GM12878 (cell line): Measurements from ENCODE around the gene CGREF1. TPM values are rescaled to one million over a fixed set of nuclear protein-coding genes. Genes with fewer than 3 reads are reported as not detected.

Experiments used
- ATAC-seq: fragments of 200-7000 bp; cut with Tn5 transposase; 3 replicates; pipeline ENCODE4 v1.9.1; 2020; ENCODE audit warnings: mild to moderate bottlenecking, moderate library complexity
- BruUV-seq: library from RNA; stranded (reverse); fragments of 400-500 nt; replicated peaks from 2 replicates; lab custom pipeline; 2021; lab: Mats Ljungman, UMichigan
- CTCF ChIA-PET: fragments of 300-600 bp; sonication (Branson Sonifier 250); formaldehyde crosslinking; extraction: SDS; loops from one replicate; lab custom pipeline; 2021; ENCODE audit warnings: inconsistent platforms; lab: Yijun Ruan, JAX
- POLR2A ChIA-PET: fragments of 350-600 bp; formaldehyde crosslinking; extraction: SDS; loops from one replicate; lab custom pipeline; 2021; ENCODE audit warnings: inconsistent platforms; lab: Charles Lee
- RAD21 ChIA-PET: fragments of 300-600 bp; sonication (Branson Sonifier 250); formaldehyde crosslinking; loops from one replicate; lab custom pipeline; 2023; ENCODE audit warnings: antibody characterized with exemption; ENCODE audit not compliant: unreplicated experiment; lab: Charles Lee
- SMC1A ChIA-PET: fragments of 300-600 bp; sonication (Branson Sonifier 250); formaldehyde crosslinking; loops from one replicate; lab custom pipeline; 2023; ENCODE audit not compliant: unreplicated experiment, uncharacterized antibody; lab: Charles Lee
- DNase-seq: peaks from one replicate; pipeline ENCODE4 v3.0.0-alpha.2; 2011; ENCODE audit warnings: low read depth, low spot score
- FAIRE-seq: peaks from 3 replicates; lab custom pipeline; 2011; peaks lifted over from hg19 to GRCh38; lab: Jason Lieb, UNC
- H2AFZ ChIP-seq: 2 replicates; pipeline ENCODE4 v1.6.0; 2011; ENCODE audit warnings: low read depth, low read length, control low read depth; ENCODE audit not compliant: control insufficient read depth
- H3K27ac ChIP-seq: 2 replicates; pipeline ENCODE4 v1.5.1; 2011; ENCODE audit warnings: control low read depth; ENCODE audit not compliant: control insufficient read depth, insufficient read depth
- H3K27me3 ChIP-seq, 2 experiments: replicated peaks in 1 of 2; 2 replicates each; pipeline versions ENCODE4 v1.6.0 to v1.6.1; 2011; ENCODE audit warnings: low read length in 1 of 2; ENCODE audit not compliant: control insufficient read depth in 2 of 2, insufficient read depth in 2 of 2
- H3K36me3 ChIP-seq, 2 experiments: 2 replicates each; pipeline ENCODE4 v1.5.1; 2011; ENCODE audit warnings: low read length in 1 of 2; ENCODE audit not compliant: control insufficient read depth in 2 of 2, insufficient read depth in 2 of 2
- H3K4me1 ChIP-seq: 2 replicates; pipeline ENCODE4 v1.6.1; 2011; ENCODE audit warnings: mild to moderate bottlenecking, low read length, moderate library complexity, mixed read lengths; ENCODE audit not compliant: control insufficient read depth, insufficient read depth
- H3K4me2 ChIP-seq: 2 replicates; pipeline ENCODE4 v1.6.0; 2011; ENCODE audit warnings: control low read depth; ENCODE audit not compliant: control insufficient read depth, insufficient read depth
- H3K4me3 ChIP-seq: fragments of 200-600 bp; sonication (generic); 2 replicates; pipeline ENCODE4 v1.5.1; 2016
- H3K79me2 ChIP-seq: 2 replicates; pipeline ENCODE4 v1.6.0; 2011; ENCODE audit warnings: low read length; ENCODE audit not compliant: control insufficient read depth, insufficient read depth
- H3K9ac ChIP-seq: 2 replicates; pipeline ENCODE4 v1.8.0; 2011; ENCODE audit warnings: low read length, control low read depth, mixed read lengths; ENCODE audit not compliant: control insufficient read depth, insufficient read depth
- H3K9me3 ChIP-seq: replicated peaks from 3 replicates; pipeline ENCODE4 v1.5.1; 2011; ENCODE audit warnings: mild to moderate bottlenecking, low read length; ENCODE audit not compliant: control insufficient read depth, insufficient read depth
- H4K20me1 ChIP-seq: 2 replicates; pipeline ENCODE4 v1.6.0; 2011; ENCODE audit not compliant: control insufficient read depth, insufficient read depth
- BCL11A ChIP-seq: IDR thresholded peaks from 2 replicates; pipeline ENCODE4 v1.6.1; 2011; ENCODE audit warnings: low read depth, low read length
- CBX5 ChIP-seq: sonication (generic); IDR thresholded peaks from 2 replicates; pipeline ENCODE4 v1.6.1; 2016; ENCODE audit warnings: low read depth, moderate library complexity, mild to moderate bottlenecking, inconsistent platforms
- EZH2 ChIP-seq: IDR thresholded peaks from 2 replicates; pipeline ENCODE4 v1.6.1; 2012; ENCODE audit warnings: low read depth, mild to moderate bottlenecking, control low read depth, inconsistent platforms, low read length, borderline replicate concordance; ENCODE audit not compliant: control insufficient read depth
- GABPA ChIP-seq: IDR thresholded peaks from 2 replicates; pipeline ENCODE4 v1.6.1; 2014; ENCODE audit warnings: antibody characterized with exemption, low read depth, mild to moderate bottlenecking, inconsistent platforms
- MTA2 ChIP-seq: fragments of 450-650 bp; IDR thresholded peaks from 2 replicates; pipeline ENCODE4 v1.6.1; 2016; ENCODE audit warnings: low read depth, mild to moderate bottlenecking, moderate library complexity
- NR2C2 ChIP-seq: IDR thresholded peaks from 2 replicates; pipeline ENCODE4 v1.6.1; 2011; ENCODE audit warnings: borderline replicate concordance, low read depth; ENCODE audit not compliant: control insufficient read depth, insufficient read length
- POLR2A ChIP-seq: IDR thresholded peaks from 2 replicates; pipeline ENCODE4 v1.6.1; 2011; ENCODE audit warnings: low read depth, mild to moderate bottlenecking, low read length
- POLR2AphosphoS5 ChIP-seq: IDR thresholded peaks from 2 replicates; pipeline ENCODE4 v1.6.1; 2011; ENCODE audit warnings: mild to moderate bottlenecking, low read length, inconsistent platforms
- SMC3 ChIP-seq: IDR thresholded peaks from 2 replicates; pipeline ENCODE4 v1.6.1; 2011; ENCODE audit warnings: low read length, improper control_type of control experiment, borderline replicate concordance
- WGBS: methylation state at CpG from one replicate; pipeline ENCODE4 v1.1.6; 2016; ENCODE audit warnings: low lambda C conversion rate; ENCODE audit not compliant: insufficient replicate concordance, insufficient coverage; ENCODE audit errors: missing lambda C conversion rate; 5-methylcytosine and 5-hydroxymethylcytosine counted together
- in situ Hi-C: fragments of 300-500 bp; cut with MboI; formaldehyde crosslinking; loops from 9 replicates; pipeline ENCODE4 v1.14.3; 2018; ENCODE audit warnings: mixed read lengths
- intact Hi-C: fragments of 100-400 bp; cut with micrococcal nuclease; formaldehyde crosslinking; loops from one replicate; pipeline ENCODE4 v1.14.2; 2022; ENCODE audit not compliant: unreplicated experiment
- polyA plus RNA-seq, 11 experiments: library from polyadenylated mRNA; depleted of rRNA in 4 of 11; unstranded in 6 of 11; stranded (reverse) in 5 of 11; fragments of >200 nt; fragmentation: Nextera tagmentation in 4 of 11; fragmentation: Illumina TruSeq in 1 of 11; extraction: Ambion mirVana in 4 of 11; extraction: Trizol in 1 of 11; gene quantifications; 1 replicate in 1 of 11; 2 replicates in 10 of 11; pipeline versions ENCODE4 v1.2.1 to v1.2.3, GENCODE V29; 2011 to 2016; ENCODE audit warnings: inconsistent platforms in 2 of 11, missing spikeins in 2 of 11, low read depth in 1 of 11
- total RNA-seq, 4 experiments: library from RNA; depleted of rRNA in 3 of 4; stranded (reverse); fragments of >200 nt in 3 of 4; fragmentation: Illumina TruSeq in 1 of 4; extraction: Trizol in 1 of 4; gene quantifications; 2 replicates each; pipeline versions ENCODE4 v1.2.1 to v1.2.3, GENCODE V29; 2013 to 2021
- TF ChIP-seq, protein P1 (sequence below): fragments of 450-650 bp; formaldehyde crosslinking; IDR thresholded peaks from 2 replicates; pipeline ENCODE4 v1.4.0; 2022; ENCODE audit warnings: mild to moderate bottlenecking, moderate library complexity

CGREF1 gene
- total and polyA plus RNA-seq, 10 of the 15 experiments (the other 5 are each of a cell fraction or from before 2014, with no cell fraction given), result 0.06 to 0.21 TPM; not detected in 8

DNA sequence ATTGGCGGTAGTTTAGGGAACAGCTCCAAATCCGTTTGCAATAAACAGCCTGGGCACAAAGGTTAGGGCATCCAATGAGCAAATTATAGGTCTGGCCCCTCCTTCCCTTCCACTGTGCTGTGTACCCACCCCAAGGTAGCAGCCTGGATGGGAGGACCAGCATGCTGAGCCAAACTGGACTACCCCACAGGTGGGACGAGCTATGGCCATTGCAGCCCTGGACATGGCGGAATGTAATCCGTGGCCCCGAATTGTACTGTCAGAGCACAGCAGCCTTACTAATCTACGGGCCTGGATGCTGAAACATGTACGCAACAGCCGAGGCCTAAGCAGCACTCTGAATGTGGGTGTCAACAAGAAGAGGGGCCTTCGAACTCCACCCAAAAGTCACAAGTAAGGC lies 60.7 kb downstream of the CGREF1 start:
- RAD21 ChIA-PET, result interaction anchor here (1.1 kb wide), 1 partner anchor 8 kb away, joined by 3 read pairs; no protein-coding TSS in a partner anchor
- no peak for ATAC-seq
- in situ Hi-C loops, result no loop called here

DNA sequence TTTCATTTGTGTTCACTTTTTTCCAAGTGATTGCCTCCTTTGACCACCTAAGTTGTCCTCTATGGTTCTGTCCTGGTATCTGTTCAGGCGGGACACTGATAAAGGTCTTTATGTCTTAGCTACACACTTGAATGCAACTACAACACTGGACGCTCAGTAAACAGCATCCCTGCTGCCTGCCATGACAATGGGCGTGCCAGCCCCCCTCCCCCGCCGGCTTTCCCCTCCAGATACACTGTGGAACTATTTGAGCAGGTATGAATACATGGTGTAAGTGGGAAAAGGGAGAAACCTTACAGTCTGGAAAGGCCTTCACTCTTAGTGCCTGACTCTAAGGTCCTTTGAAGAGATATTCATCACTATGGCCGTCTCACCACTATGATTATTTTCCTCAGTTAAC lies 61.7 kb downstream of the CGREF1 start:
- CTCF ChIA-PET, result interaction anchor here (0.6 kb wide), 1 partner anchor 223 kb away, joined by 3 read pairs; no protein-coding TSS in a partner anchor
- intact Hi-C loops, result no loop called here
- Histone ChIP-seq H3K4me3 (no peak overlapping the region), H3K27ac (no peak overlapping the region), H4K20me1 (no peaks in the 10 kb centered on the region), H3K9ac (no peak overlapping the region), H3K79me2 (no peaks in the 10 kb centered on the region), H3K9me3 (no peaks in the 10 kb centered on the region), H3K4me2 (no peak overlapping the region), H2AFZ (no peak overlapping the region), H3K27me3 (no peaks in the 10 kb centered on the region), H3K36me3 (peaks cover 3 to 27% of the 10 kb centered on the region in 2 experiments), H3K4me1 (peaks cover 3% of the 10 kb centered on the region; the same call in 1 of the 2 replicates)
- WGBS, result 71% methylated on average over 6 of the region's 6 CpGs
- no peak for DNase-seq
- in situ Hi-C loops, result no loop called here
- FAIRE-seq, result no peak
- ATAC-seq, result no peak
- POLR2A ChIA-PET, result interaction anchor here (0.7 to 8.9 kb wide), 2 partner anchors 12 to 310 kb away, joined by 3 to 139 read pairs; partner anchors contain the start of gene OST4
- RAD21 ChIA-PET, result no interaction called here
- SMC1A ChIA-PET, result no interaction called here
- BruUV-seq, result no TSS peak
- TF ChIP-seq CBX5, result no peak
- TF ChIP-seq GABPA, result no peak
- TF ChIP-seq MTA2, result no peak
- TF ChIP-seq, protein P1, sequence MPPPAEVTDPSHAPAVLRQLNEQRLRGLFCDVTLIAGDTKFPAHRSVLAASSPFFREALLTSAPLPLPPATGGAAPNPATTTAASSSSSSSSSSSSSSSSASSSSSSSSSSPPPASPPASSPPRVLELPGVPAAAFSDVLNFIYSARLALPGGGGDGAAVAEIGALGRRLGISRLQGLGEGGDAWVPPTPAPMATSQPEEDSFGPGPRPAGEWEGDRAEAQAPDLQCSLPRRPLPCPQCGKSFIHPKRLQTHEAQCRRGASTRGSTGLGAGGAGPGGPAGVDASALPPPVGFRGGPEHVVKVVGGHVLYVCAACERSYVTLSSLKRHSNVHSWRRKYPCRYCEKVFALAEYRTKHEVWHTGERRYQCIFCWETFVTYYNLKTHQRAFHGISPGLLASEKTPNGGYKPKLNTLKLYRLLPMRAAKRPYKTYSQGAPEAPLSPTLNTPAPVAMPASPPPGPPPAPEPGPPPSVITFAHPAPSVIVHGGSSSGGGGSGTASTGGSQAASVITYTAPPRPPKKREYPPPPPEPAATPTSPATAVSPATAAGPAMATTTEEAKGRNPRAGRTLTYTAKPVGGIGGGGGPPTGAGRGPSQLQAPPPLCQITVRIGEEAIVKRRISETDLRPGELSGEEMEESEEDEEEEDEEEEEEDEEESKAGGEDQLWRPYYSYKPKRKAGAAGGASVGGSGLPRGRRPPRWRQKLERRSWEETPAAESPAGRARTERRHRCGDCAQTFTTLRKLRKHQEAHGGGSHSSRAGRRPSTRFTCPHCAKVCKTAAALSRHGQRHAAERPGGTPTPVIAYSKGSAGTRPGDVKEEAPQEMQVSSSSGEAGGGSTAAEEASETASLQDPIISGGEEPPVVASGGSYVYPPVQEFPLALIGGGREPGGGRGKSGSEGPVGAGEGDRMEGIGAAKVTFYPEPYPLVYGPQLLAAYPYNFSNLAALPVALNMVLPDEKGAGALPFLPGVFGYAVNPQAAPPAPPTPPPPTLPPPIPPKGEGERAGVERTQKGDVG (CRISPR knock-in tag), result no peak
- no peak for TF ChIP-seq SMC3
- TF ChIP-seq NR2C2, result no peak
- no peak for TF ChIP-seq BCL11A

More for the DNA sequence above, 60.7 kb downstream of the CGREF1 start:
- Histone ChIP-seq H3K27me3 (no peaks in the 10 kb centered on the region), H4K20me1 (no peaks in the 10 kb centered on the region), H2AFZ (no peak overlapping the region), H3K9me3 (no peaks in the 10 kb centered on the region), H3K4me3 (no peak overlapping the region), H3K4me1 (no peaks in the 10 kb centered on the region), H3K27ac (no peak overlapping the region), H3K4me2 (no peak overlapping the region), H3K36me3 (peaks cover 3 to 24% of the 10 kb centered on the region in 2 experiments), H3K9ac (no peak overlapping the region), H3K79me2 (no peaks in the 10 kb centered on the region)
- intact Hi-C loops, result no loop called here
- SMC1A ChIA-PET, result interaction anchor here (0.6 to 1.0 kb wide), 3 partner anchors 16 to 1168 kb away, joined by 3 read pairs; no protein-coding TSS in a partner anchor
- FAIRE-seq (no peak), DNase-seq (no peak)
- CTCF ChIA-PET, result interaction anchor here (1.0 kb wide), 1 partner anchor 10 kb away, joined by 3 read pairs; no protein-coding TSS in a partner anchor
- TF ChIP-seq MTA2 (no peak), EZH2 (no peak), POLR2A (peak; percentile 62), POLR2AphosphoS5 (peak; percentile 26; the same call in 1 of the 2 replicates)
- BruUV-seq, result no TSS peak
- POLR2A ChIA-PET, result interaction anchor here (0.7 to 0.9 kb wide), 2 partner anchors 10 to 309 kb away, joined by 3 to 4 read pairs; no protein-coding TSS in a partner anchor
- WGBS, result 87% methylated on average over 10 of the region's 10 CpGs
